GM21619 (cell line): ENCODE results near the gene B3GNT5.
A peak's percentile ranks its signal among the peaks of the same experiment; 100 is the strongest.

Experiments used
- ATAC-seq: cut with Tn5 transposase; IDR thresholded peaks from one replicate; pipeline ENCODE4 v1.9.1; 2021; ENCODE audit not compliant: unreplicated experiment

Gene B3GNT5

DNA sequence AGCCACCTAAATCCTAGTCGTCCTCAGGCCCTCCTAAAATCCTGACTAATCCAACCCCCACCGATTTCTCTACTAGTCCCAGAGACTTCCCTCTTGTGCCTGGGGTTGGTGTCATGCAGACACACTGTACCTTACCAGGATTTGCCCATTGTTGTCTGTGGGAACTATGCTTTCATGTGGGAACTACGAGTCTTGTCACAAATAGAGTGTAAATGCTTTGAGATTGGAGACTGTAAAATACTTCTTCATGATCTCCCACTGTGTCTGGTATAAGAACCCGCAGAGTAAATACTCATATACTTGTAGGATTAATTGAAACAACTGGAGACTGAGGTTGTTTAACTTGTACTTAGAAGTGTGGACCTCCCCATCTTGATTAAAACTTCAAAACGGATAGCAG lies 11.2 kb downstream of the B3GNT5 start:
- ATAC-seq, result no peak

DNA sequence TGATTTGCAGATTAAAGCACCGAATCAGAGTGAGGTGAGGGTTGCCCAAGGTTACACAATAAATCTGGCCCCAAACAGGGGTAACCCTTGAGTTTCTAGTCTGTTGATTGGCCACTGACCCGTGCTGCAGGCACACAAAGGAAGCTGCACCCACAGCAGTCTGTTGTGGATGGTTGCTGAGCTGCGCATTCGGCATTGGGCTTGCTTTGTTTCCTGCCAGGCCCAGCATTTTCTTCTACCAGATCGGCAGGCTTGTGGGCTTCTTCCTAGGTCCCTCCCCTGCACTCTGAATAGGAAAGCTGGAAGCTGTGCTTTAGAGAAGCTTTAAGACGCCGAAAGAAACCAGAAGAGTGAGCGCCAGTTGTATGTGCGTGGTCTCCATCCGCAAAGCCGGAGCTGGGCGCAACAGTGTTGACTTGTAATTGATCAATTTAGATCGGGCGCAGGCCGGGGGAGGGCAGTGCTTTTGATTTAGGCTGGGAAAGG lies 12.1 kb downstream of the B3GNT5 start:
- no peak for ATAC-seq

DNA sequence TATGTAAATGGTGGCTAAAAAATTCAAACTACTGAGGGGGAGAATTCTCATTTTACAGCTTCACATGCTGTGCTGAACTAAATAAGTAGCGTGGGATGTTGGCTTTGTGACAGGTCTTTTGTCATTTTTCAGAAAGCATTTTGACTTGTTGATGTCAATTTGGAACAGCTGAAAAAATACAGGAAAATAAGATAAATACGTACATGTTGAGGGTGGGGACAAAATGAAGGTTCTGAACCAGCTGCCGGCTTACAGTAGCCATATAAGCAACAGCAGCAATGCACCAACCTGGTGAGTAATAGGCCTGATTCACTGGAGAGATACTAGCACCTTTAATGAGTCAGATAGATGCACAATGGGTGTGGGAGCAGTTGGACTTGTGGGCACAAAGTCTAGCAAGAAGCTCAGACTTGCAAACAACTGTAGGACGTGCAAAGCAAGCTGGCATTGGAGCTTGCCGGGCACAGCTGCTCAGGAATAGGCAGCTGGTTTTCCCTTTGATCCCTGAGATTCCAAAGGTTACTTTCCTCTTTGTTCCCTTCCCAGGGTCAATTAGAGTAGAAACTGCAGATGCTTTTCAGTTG lies 12.9 kb downstream of the B3GNT5 start:
- no peak for ATAC-seq

DNA sequence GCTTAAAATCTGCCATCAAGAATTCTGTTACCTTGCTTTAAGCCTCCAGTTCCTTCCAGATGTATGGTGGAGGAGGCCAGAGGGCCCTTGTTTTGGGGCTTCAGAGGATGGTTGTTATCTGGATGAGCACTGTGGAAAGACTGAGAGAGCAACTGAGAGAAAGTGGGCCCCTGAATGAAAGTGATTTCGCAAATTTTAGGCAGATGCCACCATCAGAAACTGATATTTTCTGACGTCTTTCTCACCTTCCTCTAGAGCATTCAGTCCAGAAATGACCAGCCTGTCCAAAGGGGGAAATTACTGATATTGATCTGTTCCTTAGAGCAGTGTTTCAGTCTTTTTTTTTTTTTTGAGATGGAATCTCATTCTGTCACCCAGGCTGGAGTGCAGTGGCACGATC lies 13.4 kb downstream of the B3GNT5 start:
- no peak for ATAC-seq

DNA sequence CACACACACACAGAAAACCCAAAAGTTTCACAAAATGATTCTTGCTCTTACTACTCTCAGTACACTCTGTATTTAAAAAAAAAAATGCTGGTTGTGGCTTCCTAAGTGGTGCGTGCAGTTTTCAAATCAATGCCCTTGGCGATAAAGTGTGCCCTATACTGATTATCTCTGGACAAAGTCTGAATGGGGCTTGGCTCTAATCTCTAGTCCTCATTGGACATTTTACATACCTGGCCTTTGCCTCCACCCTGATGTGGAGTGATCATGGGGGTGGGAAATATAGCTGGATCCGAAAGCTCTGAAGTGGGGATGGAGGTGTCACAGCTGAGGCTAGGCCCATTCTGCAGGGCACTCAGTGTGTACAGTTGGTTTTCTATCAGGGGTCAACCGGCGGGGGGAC lies 14.1 kb downstream of the B3GNT5 start:
- ATAC-seq, result no peak

DNA sequence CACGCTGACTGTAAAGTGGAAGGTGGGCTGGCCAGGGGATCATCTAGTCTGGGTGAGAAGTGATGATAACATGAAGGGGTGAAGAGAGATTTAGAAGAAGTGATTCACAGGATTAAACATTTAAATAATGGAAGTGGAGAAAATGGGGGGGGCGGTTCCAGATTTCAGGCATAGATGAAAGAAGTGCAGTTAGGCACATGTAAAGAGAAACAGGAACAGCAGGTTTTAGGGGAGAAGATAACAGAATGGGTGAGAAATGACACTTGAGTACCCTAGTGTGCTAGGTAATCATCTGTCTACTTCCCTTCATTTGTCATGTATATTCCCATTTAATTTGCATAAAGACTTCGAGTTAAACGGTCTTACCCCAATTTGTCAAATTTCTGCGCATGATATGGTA lies 15.3 kb downstream of the B3GNT5 start:
- no peak for ATAC-seq

DNA sequence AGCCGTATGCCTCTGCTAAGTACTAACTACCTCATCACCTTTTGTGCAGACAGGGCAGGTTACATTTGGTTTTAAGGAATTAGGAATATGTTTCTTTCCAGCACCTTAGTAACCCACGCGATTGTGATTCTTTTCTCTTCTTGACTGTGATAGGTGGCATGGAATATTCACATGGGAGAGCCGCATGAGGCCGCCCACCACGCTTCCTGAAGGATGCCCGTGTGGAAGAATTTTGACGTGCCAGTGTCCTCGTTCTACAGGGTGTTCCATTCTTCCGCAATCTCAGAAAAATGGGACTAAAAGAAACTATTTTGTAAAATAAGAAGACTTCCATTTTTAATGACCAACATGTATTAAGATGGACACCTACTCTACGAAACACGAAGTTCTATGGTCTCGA lies 16.3 kb downstream of the B3GNT5 start:
- no peak for ATAC-seq

DNA sequence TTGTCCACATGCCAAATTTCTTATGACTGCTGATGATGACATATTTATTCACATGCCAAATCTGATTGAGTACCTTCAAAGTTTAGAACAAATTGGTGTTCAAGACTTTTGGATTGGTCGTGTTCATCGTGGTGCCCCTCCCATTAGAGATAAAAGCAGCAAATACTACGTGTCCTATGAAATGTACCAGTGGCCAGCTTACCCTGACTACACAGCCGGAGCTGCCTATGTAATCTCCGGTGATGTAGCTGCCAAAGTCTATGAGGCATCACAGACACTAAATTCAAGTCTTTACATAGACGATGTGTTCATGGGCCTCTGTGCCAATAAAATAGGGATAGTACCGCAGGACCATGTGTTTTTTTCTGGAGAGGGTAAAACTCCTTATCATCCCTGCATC lies 17.3 kb downstream of the B3GNT5 start:
- no peak for ATAC-seq

DNA sequence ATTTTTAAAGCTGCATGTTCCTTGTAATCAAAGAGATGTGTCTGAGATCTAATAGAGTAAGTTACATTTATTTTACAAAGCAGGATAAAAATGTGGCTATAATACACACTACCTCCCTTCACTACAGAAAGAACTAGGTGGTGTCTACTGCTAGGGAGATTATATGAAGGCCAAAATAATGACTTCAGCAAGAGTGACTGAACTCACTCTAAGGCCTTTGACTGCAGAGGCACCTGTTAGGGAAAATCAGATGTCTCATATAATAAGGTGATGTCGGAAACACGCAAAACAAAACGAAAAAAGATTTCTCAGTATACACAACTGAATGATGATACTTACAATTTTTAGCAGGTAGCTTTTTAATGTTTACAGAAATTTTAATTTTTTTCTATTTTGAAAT lies 19.1 kb downstream of the B3GNT5 start:
- ATAC-seq, result no peak

DNA sequence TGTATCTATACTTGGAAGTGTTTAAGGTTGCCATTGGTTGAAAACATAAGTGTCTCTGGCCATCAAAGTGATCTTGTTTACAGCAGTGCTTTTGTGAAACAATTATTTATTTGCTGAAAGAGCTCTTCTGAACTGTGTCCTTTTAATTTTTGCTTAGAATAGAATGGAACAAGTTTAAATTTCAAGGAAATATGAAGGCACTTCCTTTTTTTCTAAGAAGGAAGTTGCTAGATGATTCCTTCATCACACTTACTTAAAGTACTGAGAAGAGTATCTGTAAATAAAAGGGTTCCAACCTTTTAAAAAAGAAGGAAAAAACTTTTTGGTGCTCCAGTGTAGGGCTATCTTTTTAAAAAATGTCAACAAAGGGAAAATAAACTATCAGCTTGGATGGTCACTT lies 19.7 kb downstream of the B3GNT5 start:
- ATAC-seq, result no peak

DNA sequence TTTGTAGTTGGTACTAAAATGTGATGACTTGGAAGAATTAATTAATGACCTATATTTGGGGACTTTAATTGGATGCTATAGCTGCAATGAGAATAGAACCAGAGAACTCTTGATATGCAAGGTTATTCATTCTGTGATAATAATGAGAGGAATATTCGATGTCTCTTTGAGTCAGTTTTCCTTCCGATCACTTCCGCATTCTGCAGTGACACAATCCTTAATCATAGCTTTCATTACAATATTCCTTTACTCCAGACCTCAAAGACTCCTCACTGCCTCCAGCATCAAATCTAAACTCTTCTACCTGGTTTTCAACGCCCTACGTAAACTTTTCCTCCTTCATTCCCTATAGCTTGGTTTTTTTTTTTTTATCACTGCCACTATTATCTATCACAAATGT lies 21.6 kb downstream of the B3GNT5 start:
- ATAC-seq, result no peak

DNA sequence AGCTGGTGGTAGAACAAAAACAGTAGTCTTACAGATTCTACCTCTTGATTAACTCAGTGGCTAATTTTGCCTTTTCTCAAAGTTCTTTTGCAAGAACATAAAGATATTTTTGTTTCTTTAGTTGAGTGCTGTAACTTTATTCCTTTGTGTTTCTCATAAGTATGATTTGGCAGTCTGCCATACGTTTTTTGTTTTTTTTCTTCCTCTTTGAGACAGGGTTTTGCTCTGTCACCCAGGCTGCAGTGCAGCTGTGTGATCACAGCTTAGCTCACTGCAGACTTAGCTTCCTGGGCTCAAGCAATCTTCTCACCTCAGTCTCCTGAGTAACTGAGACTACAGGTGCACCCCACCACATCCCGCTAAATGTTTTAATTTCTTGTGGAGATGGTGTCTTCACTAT lies 22.4 kb downstream of the B3GNT5 start:
- ATAC-seq, result no peak

DNA sequence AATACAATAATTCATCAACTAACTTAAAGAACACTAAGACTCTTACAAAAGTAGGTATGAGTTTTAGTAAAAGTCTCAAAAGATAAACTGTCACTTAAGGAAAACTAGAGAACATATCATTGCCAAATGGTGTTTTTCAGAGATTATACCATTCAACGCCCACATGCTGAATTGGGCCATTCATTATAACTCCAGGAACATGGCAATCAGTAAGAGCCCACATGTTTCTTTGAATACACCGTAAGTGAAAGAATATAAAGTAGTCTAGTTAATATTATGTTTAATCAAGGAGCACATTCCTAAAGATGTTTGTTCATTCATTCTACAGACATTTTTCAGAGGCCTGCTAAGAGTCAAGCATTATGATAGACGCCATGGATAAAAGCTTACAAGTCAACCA lies 22.9 kb downstream of the B3GNT5 start:
- ATAC-seq, result no peak

DNA sequence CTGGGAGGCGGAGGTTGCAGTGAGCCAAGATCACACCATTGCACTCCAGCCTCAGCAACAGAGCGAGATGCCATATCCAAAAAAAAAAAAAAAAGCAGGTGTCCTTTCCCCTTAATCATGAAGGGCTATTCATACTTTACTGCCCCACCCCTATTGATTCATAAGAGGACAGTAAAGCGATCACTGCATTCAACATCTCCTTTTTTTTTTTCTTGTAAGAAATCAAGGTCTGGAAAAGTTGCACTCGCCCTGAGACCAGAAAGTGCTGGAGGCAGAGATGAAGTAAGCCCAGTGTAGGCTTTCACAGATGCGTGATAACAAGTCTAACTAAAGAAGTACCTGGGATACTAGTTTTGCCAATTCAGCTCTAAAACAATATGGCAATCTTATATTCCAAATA lies 24.2 kb downstream of the B3GNT5 start:
- no peak for ATAC-seq

DNA sequence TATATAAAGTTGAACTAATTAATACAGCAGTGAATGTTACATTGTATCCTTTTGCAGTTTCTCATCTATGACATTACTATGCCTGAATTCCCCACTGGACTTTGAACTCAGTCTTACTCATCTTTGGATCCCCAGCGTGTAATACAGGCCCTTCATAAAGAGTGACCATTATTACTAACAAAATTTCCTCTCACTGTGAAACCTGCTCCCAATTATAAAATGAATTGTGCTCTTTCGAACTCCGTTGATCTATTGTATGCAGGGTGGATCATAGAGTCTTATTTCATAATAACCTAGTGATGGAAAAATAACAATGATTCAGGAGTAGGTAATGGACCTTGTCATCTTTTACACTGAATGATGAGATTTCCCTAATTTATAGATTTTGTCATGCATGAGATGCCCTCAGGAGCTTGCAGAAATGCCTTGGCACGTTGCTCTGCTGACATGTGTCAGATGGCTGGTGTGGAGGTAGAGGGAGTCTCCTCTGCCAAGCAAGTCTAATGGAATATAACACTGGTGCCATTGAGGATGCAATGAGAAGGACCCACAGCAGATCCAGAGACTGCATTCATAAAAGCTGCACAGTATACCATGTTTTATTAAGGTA lies 25.5 kb downstream of the B3GNT5 start:
- ATAC-seq, result no peak

DNA sequence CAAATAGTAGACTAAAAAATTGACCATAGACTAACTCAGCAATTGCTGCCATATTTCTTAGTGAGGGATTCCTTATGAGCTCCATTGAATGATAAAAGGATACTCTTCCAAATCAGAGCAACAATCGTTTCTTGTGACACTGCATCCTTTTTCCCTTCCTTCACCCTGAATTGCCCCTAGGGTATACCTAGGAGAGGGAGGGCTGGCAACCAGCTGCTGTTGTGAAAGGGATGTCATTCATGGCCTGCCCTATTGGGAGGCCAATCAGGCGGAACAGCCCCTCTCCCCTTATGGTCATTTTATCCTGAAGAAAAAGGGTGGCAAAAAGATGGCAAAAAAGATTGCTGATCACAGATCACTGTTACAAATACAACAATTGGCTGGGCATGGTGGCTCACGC lies 26.3 kb downstream of the B3GNT5 start:
- no peak for ATAC-seq

DNA sequence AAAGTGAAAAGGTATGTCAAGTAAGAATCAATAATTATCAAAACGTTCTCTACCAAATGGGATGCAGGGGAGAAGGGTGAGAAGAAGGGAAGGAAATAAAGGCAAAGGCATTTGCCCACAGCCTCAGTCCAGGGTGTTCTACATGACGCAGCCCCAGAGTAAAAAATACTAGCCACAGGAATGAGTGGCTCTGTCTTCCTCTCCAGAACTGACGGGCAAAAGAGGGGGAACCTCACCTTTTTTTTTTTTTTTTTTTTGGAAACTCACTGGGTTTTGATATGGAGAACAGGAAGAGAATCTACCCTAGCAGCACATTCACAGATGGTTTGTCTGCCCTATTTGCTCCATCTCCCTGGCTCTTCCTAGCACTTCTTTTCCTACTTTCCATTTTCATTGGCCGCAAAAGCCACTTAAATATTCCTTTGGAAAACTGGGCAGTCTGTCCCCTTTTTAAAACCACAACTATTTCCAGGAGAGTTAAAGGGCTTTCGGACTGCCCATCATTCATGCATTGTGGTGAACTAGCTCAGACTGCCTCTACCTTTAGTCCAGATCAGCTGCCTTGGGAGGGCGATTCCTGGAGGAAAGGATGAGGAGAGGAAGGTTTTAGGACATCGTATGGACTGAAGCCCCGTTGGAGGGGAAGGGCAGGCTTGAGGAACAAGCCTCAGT lies 28.2 kb downstream of the B3GNT5 start:
- no peak for ATAC-seq

DNA sequence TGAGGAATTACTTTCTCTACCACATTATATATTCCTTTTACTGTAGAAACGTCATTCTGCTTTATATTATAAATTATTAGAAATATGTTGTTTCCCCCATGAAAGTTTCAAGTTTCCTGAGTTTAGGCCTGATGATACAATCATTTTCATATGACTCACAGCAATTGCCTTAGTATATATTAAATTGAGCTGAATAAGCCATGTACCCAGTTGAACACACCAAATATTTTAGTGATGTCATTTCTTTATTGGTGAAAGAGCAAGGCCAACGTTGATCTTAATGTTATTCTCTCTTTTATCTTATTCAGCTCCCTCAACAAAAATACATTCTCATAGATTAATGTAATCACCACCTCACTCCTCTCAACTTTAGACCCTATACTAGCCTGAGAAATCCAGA lies 30.8 kb downstream of the B3GNT5 start:
- no peak for ATAC-seq

DNA sequence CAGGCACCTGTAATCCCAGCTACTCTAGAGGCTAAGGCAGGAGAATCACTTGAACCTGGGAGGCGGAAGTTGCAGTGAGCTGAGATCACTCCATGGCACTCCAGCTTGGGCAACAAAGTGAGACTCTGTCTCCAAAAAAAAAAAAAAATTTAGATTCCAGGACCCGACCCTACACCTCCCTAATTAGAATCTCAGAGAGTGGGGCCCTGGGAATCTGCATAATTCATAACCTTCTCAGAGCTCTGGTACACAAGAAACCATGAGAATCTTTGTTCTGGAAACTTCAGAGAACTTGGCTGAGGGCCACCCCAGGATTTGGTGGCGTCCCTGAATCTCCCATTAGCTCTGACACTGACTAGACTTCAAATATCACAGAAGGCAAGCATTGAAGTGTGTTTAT lies 31.5 kb downstream of the B3GNT5 start:
- no peak for ATAC-seq

DNA sequence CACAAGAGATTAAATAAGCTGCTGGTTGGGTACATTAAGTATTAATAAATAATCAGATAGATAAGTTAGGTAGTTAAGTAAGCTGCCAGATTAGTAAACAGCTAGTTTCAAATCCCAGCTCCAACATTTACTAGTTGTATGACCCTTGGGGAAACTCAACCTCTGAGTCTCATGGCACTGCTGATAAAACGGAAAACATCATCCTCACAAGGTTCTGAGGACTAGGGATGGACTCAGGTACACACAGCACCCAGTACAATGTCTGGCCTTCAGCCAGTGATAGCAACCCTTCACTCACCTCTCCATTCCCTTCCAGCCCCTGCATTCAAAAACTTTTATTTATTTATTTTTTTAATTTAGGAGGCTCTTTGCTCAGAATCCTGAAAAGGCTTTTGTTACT lies 32.3 kb downstream of the B3GNT5 start:
- no peak for ATAC-seq

DNA sequence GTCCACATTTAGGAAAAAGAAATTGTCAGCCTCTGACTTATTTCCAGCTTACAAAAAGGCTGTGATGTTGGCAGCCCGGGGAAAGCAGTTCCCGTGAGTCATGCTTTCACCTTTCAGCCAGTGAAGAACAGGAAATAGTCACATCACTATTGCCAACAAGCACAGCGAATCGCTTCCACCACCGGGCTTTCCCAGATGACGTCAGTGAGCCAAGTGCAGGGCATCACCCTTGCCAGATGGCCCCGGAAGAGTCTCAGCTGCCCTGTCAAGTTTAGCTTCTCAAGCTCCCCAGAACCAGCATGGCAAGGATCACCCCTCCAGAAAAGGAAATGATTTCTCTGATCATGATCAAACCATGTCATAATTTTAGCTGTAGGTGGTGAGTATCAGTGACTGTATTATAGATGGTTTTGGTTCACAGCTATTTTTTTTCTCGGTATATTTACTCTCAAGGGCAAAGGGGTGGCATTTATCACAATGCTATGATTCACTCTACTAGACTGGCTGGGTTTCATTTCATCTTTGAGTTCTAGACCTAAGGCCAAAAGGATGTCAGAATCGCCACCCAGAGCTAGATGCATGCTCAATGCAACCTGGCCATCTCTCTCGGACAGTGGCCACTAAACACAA lies 32.9 kb downstream of the B3GNT5 start:
- peak; percentile 98 for ATAC-seq

DNA sequence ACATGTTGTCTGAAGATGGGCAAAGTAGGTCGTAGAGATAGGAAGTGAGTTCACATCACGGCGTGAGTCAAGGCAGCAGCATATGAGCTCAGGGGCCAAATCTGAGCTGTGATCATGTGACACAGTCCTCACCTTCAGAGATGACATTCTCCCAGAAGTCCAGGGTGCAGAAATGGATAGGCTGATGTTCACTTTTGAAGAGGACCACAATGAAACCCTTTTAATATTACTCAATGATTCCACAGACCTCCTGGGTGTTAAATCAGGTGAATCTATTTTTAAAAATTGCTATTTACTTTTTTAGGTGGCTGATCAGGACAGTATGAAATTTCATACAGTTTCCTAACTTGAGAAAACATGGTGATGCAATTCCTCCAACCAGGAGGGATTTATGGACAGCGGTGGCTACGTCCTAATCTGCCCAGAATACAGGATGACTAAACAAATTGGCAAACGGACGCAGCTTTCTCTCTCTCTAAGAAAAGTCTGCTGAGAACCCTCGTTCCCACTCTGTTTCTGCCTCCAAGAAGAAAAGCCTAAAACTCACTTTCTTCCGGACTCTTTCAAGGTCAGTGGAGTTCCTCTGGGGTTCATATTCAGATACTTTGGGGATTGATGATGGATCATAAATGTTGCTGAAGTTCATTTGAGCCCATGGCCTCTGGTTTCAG lies 34.4 kb downstream of the B3GNT5 start:
- ATAC-seq, result no peak
